Esophagus mucosa (tissue), 1 donor: Measurements from ENCODE around the gene KRTAP20-3. TPM values are rescaled to one million over a fixed set of nuclear protein-coding genes. Genes with fewer than 3 reads are reported as not detected.

Experiments used
- ATAC-seq: fragments of 200-7000 bp; cut with Tn5 transposase; one replicate; pipeline ENCODE4 v1.9.1; 2020
- total RNA-seq: library from RNA; stranded (reverse); gene quantifications from one replicate; pipeline ENCODE4 v1.2.4, GENCODE V29; 2023
- donor health status: DM: yes; HTN: yes; CAD: no.

KRTAP20-3 gene
- total RNA-seq, 1 donor from 2014 or later, result not detected

GRCh38 chr21:30684506-30684905, 41.8 kb downstream of the KRTAP20-3 start:
- no peak for ATAC-seq

- no peak for ATAC-seq
These were observed 47.2 kb downstream of the KRTAP20-3 start for GRCh38 chr21:30689822-30690221.

Other genes starting within 250 kb of the KRTAP20-3 start
- gene KRTAP13-1, start 246.8 kb upstream of the KRTAP20-3 start, total RNA-seq, result not detected
- gene KRTAP13-3, start 216.9 kb upstream of the KRTAP20-3 start, total RNA-seq, result not detected
- not detected for gene KRTAP13-4, start 212.6 kb upstream of the KRTAP20-3 start, total RNA-seq
- not detected for gene KRTAP15-1, start 202.6 kb upstream of the KRTAP20-3 start, total RNA-seq
- gene KRTAP19-1, start 162.5 kb upstream of the KRTAP20-3 start, total RNA-seq, result not detected
- gene KRTAP19-2, start 155.4 kb upstream of the KRTAP20-3 start, total RNA-seq, result not detected
- not detected for gene KRTAP19-3, start 150.9 kb upstream of the KRTAP20-3 start, total RNA-seq
- gene KRTAP19-4, start 145.7 kb upstream of the KRTAP20-3 start, total RNA-seq, result not detected
- gene KRTAP19-5, start 140.7 kb upstream of the KRTAP20-3 start, total RNA-seq, result not detected
- gene KRTAP19-6, start 101.0 kb upstream of the KRTAP20-3 start, total RNA-seq, result not detected
- not detected for gene KRTAP19-7, start 81.5 kb upstream of the KRTAP20-3 start, total RNA-seq
- not detected for gene KRTAP22-2, start 52.5 kb upstream of the KRTAP20-3 start, total RNA-seq
- gene KRTAP6-3, start 50.4 kb upstream of the KRTAP20-3 start, total RNA-seq, result not detected
- gene KRTAP6-2, start 44.0 kb upstream of the KRTAP20-3 start, total RNA-seq, result not detected
- gene KRTAP22-1, start 41.8 kb upstream of the KRTAP20-3 start, total RNA-seq, result not detected
- not detected for gene KRTAP6-1, start 28.9 kb upstream of the KRTAP20-3 start, total RNA-seq
- gene KRTAP20-1, start 26.4 kb upstream of the KRTAP20-3 start, total RNA-seq, result not detected
- not detected for gene KRTAP20-4, start 22.2 kb upstream of the KRTAP20-3 start, total RNA-seq
- not detected for gene KRTAP20-2, start 7.7 kb upstream of the KRTAP20-3 start, total RNA-seq
- not detected for gene KRTAP21-3, start 75.9 kb downstream of the KRTAP20-3 start, total RNA-seq
- not detected for gene KRTAP21-2, start 104.4 kb downstream of the KRTAP20-3 start, total RNA-seq
- gene KRTAP21-1, start 112.6 kb downstream of the KRTAP20-3 start, total RNA-seq, result not detected
- gene KRTAP8-1, start 170.4 kb downstream of the KRTAP20-3 start, total RNA-seq, result not detected
- not detected for gene KRTAP7-1, start 186.9 kb downstream of the KRTAP20-3 start, total RNA-seq
- gene KRTAP11-1, start 238.7 kb downstream of the KRTAP20-3 start, total RNA-seq, result not detected